Activated CD8-positive, alpha-beta T cell treated with anti-CD3 and anti-CD28 coated beads for 36 hours (primary cell): ENCODE results near the gene ARHGEF40. TPM values are rescaled to one million over a fixed set of nuclear protein-coding genes. Genes with fewer than 3 reads are reported as not detected.

ENCODE experiments used
- ATAC-seq: fragments of 200-7000 bp; cut with Tn5 transposase; one replicate; pipeline ENCODE4 v1.10.0; 2021; ENCODE audit warnings: mild to moderate bottlenecking, moderate library complexity
- CTCF ChIA-PET: fragments of 350-600 bp; sonication (Branson Sonifier 250); formaldehyde crosslinking; loops from one replicate; lab custom pipeline; 2021; ENCODE audit warnings: antibody characterized with exemption; lab: Charles Lee
- POLR2A ChIA-PET: fragments of 350-600 bp; sonication (Branson Sonifier 250); formaldehyde crosslinking; loops from one replicate; lab custom pipeline; 2021; ENCODE audit warnings: antibody characterized with exemption; lab: Charles Lee
- DNase-seq: peaks from one replicate; pipeline ENCODE4 v3.0.0-alpha.2; 2020
- H3K27ac Mint-ChIP-seq: one replicate; pipeline ENCODE4 v1.8.0; 2021; ENCODE audit warnings: mild to moderate bottlenecking, mixed read lengths
- H3K27me3 Mint-ChIP-seq: one replicate; pipeline ENCODE4 v1.8.0; 2021; ENCODE audit warnings: mixed read lengths
- H3K36me3 Mint-ChIP-seq: one replicate; pipeline ENCODE4 v1.8.0; 2021; ENCODE audit warnings: low read depth, mixed read lengths
- H3K4me1 Mint-ChIP-seq: one replicate; pipeline ENCODE4 v1.8.0; 2021; ENCODE audit warnings: low read depth, mixed read lengths
- H3K4me3 Mint-ChIP-seq: one replicate; pipeline ENCODE4 v1.8.0; 2021; ENCODE audit warnings: mild to moderate bottlenecking, moderate library complexity, mixed read lengths
- H3K9me3 Mint-ChIP-seq: one replicate; pipeline ENCODE4 v1.8.0; 2021; ENCODE audit warnings: mixed read lengths
- intact Hi-C: fragments of 100-400 bp; cut with micrococcal nuclease; formaldehyde crosslinking; loops from one replicate; pipeline ENCODE4 v1.10.0; 2022
- total RNA-seq, 2 experiments: library from RNA; stranded (reverse); gene quantifications; one replicate each; pipeline ENCODE4 v1.2.3, GENCODE V29; 2021
- TF ChIP-seq, protein P1 (sequence below): fragments of 200-600 bp; IDR thresholded peaks from one replicate; pipeline ENCODE4 v1.8.0; 2022; ENCODE audit warnings: antibody characterized with exemption, mild to moderate bottlenecking

The ARHGEF40 gene
- total RNA-seq, 2 experiments from 2014 or later, result 0.18 to 0.23 TPM

GRCh38 chr14:21105095-21105494, 35.0 kb downstream of the ARHGEF40 start:
- ChIA-PET POLR2A (interaction anchor here (1.1 to 4.7 kb wide), 7 partner anchors 11 to 160 kb away, joined by 3 to 30 read pairs (median 7); partner anchors contain the start of gene ARHGEF40), CTCF (interaction anchor here (0.7 to 13.2 kb wide), 35 partner anchors 10 to 421 kb away, joined by 3 to 267 read pairs (median 6); partner anchors contain the start of genes ARHGEF40, CHD8, NDRG2 and RNASE6)
- DNase-seq, result no peak
- Mint-ChIP-seq H3K27ac (no peak overlapping the region), H3K4me1 (peaks cover 34% of the 10 kb centered on the region), H3K36me3 (no peaks in the 10 kb centered on the region), H3K27me3 (no peaks in the 10 kb centered on the region), H3K4me3 (peak overlapping the region; percentile 80), H3K9me3 (no peaks in the 10 kb centered on the region)
- TF ChIP-seq, protein P1, sequence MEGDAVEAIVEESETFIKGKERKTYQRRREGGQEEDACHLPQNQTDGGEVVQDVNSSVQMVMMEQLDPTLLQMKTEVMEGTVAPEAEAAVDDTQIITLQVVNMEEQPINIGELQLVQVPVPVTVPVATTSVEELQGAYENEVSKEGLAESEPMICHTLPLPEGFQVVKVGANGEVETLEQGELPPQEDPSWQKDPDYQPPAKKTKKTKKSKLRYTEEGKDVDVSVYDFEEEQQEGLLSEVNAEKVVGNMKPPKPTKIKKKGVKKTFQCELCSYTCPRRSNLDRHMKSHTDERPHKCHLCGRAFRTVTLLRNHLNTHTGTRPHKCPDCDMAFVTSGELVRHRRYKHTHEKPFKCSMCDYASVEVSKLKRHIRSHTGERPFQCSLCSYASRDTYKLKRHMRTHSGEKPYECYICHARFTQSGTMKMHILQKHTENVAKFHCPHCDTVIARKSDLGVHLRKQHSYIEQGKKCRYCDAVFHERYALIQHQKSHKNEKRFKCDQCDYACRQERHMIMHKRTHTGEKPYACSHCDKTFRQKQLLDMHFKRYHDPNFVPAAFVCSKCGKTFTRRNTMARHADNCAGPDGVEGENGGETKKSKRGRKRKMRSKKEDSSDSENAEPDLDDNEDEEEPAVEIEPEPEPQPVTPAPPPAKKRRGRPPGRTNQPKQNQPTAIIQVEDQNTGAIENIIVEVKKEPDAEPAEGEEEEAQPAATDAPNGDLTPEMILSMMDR, result no peak
- ATAC-seq, result no peak
- intact Hi-C loops, result no loop called here

GRCh38 chr14:21106176-21106497, 36.0 kb downstream of the ARHGEF40 start:
- TF ChIP-seq, protein P1, result no peak

GRCh38 chr14:21106498-21107282, 36.6 kb downstream of the ARHGEF40 start:
- Mint-ChIP-seq H3K4me1 (peaks cover 34% of the 10 kb centered on the region), H3K4me3 (no peak overlapping the region), H3K36me3 (no peaks in the 10 kb centered on the region), H3K9me3 (no peaks in the 10 kb centered on the region), H3K27ac (peak overlapping the region; percentile 21), H3K27me3 (no peaks in the 10 kb centered on the region)
- TF ChIP-seq, protein P1, result peak; percentile 81
- no peak for ATAC-seq
- ChIA-PET CTCF (interaction anchor here (0.8 to 13.2 kb wide), 10 partner anchors 12 to 249 kb away, joined by 3 to 267 read pairs (median 10); no protein-coding TSS in a partner anchor), POLR2A (interaction anchor here (1.1 kb wide), 1 partner anchor 19 kb away, joined by 3 read pairs; no protein-coding TSS in a partner anchor)
- DNase-seq, result peak; percentile 90
- intact Hi-C loops, result loop anchor here (2.0 kb wide), 1 partner anchor 38 kb away; no protein-coding TSS in a partner anchor

More at GRCh38 chr14:21106176-21106497, 36.0 kb downstream of the ARHGEF40 start:
- CTCF ChIA-PET, result interaction anchor here (0.8 to 13.2 kb wide), 12 partner anchors 12 to 115 kb away, joined by 3 to 267 read pairs (median 11); no protein-coding TSS in a partner anchor
- Mint-ChIP-seq H3K36me3 (no peaks in the 10 kb centered on the region), H3K4me3 (no peak overlapping the region), H3K4me1 (peaks cover 34% of the 10 kb centered on the region), H3K9me3 (no peaks in the 10 kb centered on the region), H3K27ac (no peak overlapping the region), H3K27me3 (no peaks in the 10 kb centered on the region)
- intact Hi-C loops, result loop anchor here (2.0 kb wide), 1 partner anchor 37 kb away; no protein-coding TSS in a partner anchor
- POLR2A ChIA-PET, result interaction anchor here (1.1 kb wide), 1 partner anchor 18 kb away, joined by 3 read pairs; no protein-coding TSS in a partner anchor
- ATAC-seq (no peak), DNase-seq (no peak)

GRCh38 chr14:21107283-21107800, 37.2 kb downstream of the ARHGEF40 start:
- H3K4me3 Mint-ChIP-seq, result no peak overlapping the region
- POLR2A ChIA-PET, result no interaction called here
- CTCF ChIA-PET, result interaction anchor here (1.4 to 13.2 kb wide), 7 partner anchors 14 to 250 kb away, joined by 3 to 267 read pairs (median 8); no protein-coding TSS in a partner anchor

More at GRCh38 chr14:21107283-21107800, 37.2 kb downstream of the ARHGEF40 start:
- no peaks in the 10 kb centered on the region for H3K36me3 Mint-ChIP-seq
- intact Hi-C loops, result loop anchor here (2.0 kb wide), 1 partner anchor 39 kb away; no protein-coding TSS in a partner anchor
- no peaks in the 10 kb centered on the region for H3K9me3 Mint-ChIP-seq
- no peak overlapping the region for H3K27ac Mint-ChIP-seq
- TF ChIP-seq, protein P1, result no peak
- DNase-seq (no peak), ATAC-seq (no peak)
- no peaks in the 10 kb centered on the region for H3K27me3 Mint-ChIP-seq
- peaks cover 28% of the 10 kb centered on the region for H3K4me1 Mint-ChIP-seq
